ENCODE measurements around the gene AMN.

GRCh38 chr14:102923201-102923924 is 900 bp downstream of the AMN start:
- TF ChIP-seq CTCF (IDR thresholded peaks at IDR 0.05) (no peak), POLR2A (IDR thresholded peaks at IDR 0.05) (no peak)
